ENCODE measurements around the gene PBOV1.

The PBOV1 gene

DNA sequence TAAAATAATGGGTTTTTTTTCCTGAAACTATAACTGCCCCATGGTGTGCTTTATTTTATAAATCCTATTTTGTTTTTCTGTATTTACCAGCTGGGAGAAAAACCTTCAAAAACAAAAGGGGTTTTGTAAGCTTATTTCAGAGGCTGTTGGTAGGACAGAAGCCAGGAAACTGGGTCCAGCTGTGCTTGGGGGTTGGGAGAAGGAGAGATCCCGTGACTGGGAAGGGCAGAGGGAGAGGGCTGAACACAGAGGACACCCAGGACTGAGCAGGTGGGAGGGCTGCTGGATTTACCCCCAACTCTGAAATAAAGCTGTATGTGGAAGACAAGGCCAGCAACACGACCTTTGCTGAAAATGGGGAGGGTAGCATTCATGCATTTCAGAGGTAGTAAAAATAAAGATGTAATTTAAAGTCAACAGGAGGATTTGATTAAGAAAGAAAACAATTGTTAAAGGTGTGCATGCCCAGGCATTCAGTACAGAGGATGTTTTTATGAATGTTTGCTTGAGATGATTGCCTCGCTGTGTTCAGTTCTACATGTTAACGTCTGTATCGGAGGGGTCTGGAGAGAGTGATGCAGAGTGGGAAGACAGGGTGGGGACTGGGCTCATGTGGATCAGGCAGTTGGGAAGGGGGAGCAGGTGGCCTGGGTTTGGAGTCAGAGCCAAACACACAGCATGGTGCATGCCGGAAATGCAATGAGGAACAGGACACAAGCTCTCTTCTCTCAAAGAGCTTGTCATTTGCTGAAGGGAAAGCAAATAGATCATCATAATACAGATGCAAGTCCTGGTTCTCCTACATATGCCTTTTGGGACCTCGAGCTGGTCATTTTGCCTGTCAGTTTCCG lies 35.1 kb downstream of the PBOV1 start:
- TF ChIP-seq ZFP30 (CRISPR knock-in tag; IDR thresholded peaks at IDR 0.05): no peak
- TF ChIP-seq PPARA (CRISPR knock-in tag; IDR thresholded peaks at IDR 0.05; ENCODE audit: borderline replicate concordance): no peak
- no peak for TF ChIP-seq ZC3H10 (CRISPR knock-in tag; IDR thresholded peaks at IDR 0.05)
- no peak for TF ChIP-seq POU6F1 (CRISPR knock-in tag; IDR thresholded peaks at IDR 0.05; ENCODE audit: borderline replicate concordance, low read depth)
- no peak for TF ChIP-seq ZNF8 (CRISPR knock-in tag; IDR thresholded peaks at IDR 0.05)
- no peak for TF ChIP-seq ZNF70 (CRISPR knock-in tag; IDR thresholded peaks at IDR 0.05)
- TF ChIP-seq ZFP3 (CRISPR knock-in tag; IDR thresholded peaks at IDR 0.05): no peak
- no peak for TF ChIP-seq ISL1 (CRISPR knock-in tag; IDR thresholded peaks at IDR 0.05)
- no peak for TF ChIP-seq GLIS3 (CRISPR knock-in tag; IDR thresholded peaks at IDR 0.05)
- TF ChIP-seq, protein P1, sequence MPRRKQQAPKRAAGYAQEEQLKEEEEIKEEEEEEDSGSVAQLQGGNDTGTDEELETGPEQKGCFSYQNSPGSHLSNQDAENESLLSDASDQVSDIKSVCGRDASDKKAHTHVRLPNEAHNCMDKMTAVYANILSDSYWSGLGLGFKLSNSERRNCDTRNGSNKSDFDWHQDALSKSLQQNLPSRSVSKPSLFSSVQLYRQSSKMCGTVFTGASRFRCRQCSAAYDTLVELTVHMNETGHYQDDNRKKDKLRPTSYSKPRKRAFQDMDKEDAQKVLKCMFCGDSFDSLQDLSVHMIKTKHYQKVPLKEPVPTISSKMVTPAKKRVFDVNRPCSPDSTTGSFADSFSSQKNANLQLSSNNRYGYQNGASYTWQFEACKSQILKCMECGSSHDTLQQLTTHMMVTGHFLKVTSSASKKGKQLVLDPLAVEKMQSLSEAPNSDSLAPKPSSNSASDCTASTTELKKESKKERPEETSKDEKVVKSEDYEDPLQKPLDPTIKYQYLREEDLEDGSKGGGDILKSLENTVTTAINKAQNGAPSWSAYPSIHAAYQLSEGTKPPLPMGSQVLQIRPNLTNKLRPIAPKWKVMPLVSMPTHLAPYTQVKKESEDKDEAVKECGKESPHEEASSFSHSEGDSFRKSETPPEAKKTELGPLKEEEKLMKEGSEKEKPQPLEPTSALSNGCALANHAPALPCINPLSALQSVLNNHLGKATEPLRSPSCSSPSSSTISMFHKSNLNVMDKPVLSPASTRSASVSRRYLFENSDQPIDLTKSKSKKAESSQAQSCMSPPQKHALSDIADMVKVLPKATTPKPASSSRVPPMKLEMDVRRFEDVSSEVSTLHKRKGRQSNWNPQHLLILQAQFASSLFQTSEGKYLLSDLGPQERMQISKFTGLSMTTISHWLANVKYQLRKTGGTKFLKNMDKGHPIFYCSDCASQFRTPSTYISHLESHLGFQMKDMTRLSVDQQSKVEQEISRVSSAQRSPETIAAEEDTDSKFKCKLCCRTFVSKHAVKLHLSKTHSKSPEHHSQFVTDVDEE (CRISPR knock-in tag; IDR thresholded peaks at IDR 0.05): no peak

DNA sequence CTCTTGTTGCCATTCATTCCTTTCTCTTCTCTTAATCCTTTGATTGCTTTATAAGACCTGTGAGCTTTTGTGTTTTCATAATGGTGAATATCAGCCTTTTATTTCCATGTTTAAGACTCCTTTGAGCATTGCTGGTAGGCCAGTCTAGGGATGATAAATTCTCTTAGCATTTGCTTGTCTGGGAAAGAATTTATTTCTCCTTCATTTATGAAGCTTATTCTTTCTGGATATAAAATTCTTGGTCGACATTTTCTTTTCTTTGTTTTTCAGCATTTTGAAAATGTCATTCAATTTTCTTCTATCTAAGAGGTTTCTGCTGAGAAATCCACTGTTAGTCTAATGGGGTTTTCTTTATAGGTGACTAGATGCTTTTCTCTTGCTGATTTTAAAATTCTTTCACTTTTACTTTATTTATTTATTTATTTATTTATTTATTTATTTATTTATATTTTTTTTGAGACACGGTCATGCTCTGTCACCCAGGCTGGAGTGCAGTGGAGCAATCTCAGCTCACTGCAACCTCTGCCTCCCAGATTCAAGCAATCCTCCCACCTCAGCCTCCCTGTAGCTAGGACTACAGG lies 41.5 kb downstream of the PBOV1 start:
- no peak for ATAC-seq
- no peak for TF ChIP-seq ISL1 (CRISPR knock-in tag; IDR thresholded peaks at IDR 0.05)
- no peak for TF ChIP-seq CSDC2 (CRISPR knock-in tag; IDR thresholded peaks at IDR 0.05)

More for the DNA sequence above, 35.1 kb downstream of the PBOV1 start:
- ATAC-seq: no peak

GRCh38 chr6:138175596-138175995 lies 42.7 kb downstream of the PBOV1 start:
- TF ChIP-seq ZNF8 (CRISPR knock-in tag; IDR thresholded peaks at IDR 0.05): no peak
- TF ChIP-seq CSRNP3 (CRISPR knock-in tag; IDR thresholded peaks at IDR 0.05): no peak
- no peak for TF ChIP-seq OSR1 (CRISPR knock-in tag; IDR thresholded peaks at IDR 0.05)
- no peak for TF ChIP-seq ESRRG (CRISPR knock-in tag; IDR thresholded peaks at IDR 0.05)
- no peak for TF ChIP-seq ISL1 (CRISPR knock-in tag; IDR thresholded peaks at IDR 0.05)
- ATAC-seq: no peak
